ENCODE data around the gene SH2D3C. TPM values are rescaled to one million over a fixed set of nuclear protein-coding genes. Genes with fewer than 3 reads are reported as not detected.
A peak's percentile ranks its signal among the peaks of the same experiment; 100 is the strongest.

Gene SH2D3C
- total and polyA plus RNA-seq, 9 of the 15 experiments (the other 6 are each of a cell fraction or from before 2014, with no cell fraction given) = 0.03 to 1.2 (median 0.22) TPM; not detected in 1

- TF ChIP-seq STAT6 (CRISPR knock-in tag; IDR thresholded peaks at IDR 0.05) (0 out of 2 replicates have a peak, but pooled peaks have one; percentile 44), ZC3H4 (CRISPR knock-in tag; IDR thresholded peaks at IDR 0.05; ENCODE audit: borderline replicate concordance) (peak; percentile 63; the same call in 1 of the 2 replicates), SETDB1 (IDR thresholded peaks at IDR 0.05; ENCODE audit: low read length) (no peak), PPARD (CRISPR knock-in tag; IDR thresholded peaks at IDR 0.05) (no peak), SOX6 (IDR thresholded peaks at IDR 0.05) (no peak), FUS (optimal IDR thresholded peaks at IDR 0.05; ENCODE audit: low read depth, low read length) (no peak), TARDBP (IDR thresholded peaks at IDR 0.05) (no peak), ZNF347 (CRISPR knock-in tag; IDR thresholded peaks at IDR 0.05; ENCODE audit: low read depth) (no peak), ZNF511 (CRISPR knock-in tag; IDR thresholded peaks at IDR 0.05) (0 out of 2 replicates have a peak, but pooled peaks have one; percentile 14)
Measured at GRCh38 chr9:127714951-127715469, 63.5 kb downstream of the SH2D3C start (continued).

Data from K562 (cell line).